Renal cortical epithelial cell (primary cell): ENCODE results near the gene HOXB3. TPM values are rescaled to one million over a fixed set of nuclear protein-coding genes. Genes with fewer than 3 reads are reported as not detected.

Source experiments
- DNase-seq: peaks from one replicate; pipeline ENCODE4 v3.0.0-alpha.2; 2011; ENCODE audit warnings: low read depth
- total RNA-seq: library from RNA; depleted of rRNA; stranded (reverse); fragments of >200 nt; gene quantifications from 2 replicates; pipeline ENCODE4 v1.2.3, GENCODE V29; 2014

Gene HOXB3
- total RNA-seq, 1 donor from 2014 or later: 36.2 TPM

- DNase-seq: no peak
These were observed 22.4 kb upstream of the HOXB3 start for GRCh38 chr17:48612456-48612853.

- peak; percentile 60 for DNase-seq
These were observed 21.8 kb upstream of the HOXB3 start for GRCh38 chr17:48611681-48612455.

GRCh38 chr17:48611213-48611612, 21.2 kb upstream of the HOXB3 start:
- no peak for DNase-seq

GRCh38 chr17:48610282-48611211, 20.5 kb upstream of the HOXB3 start, which contains the start of gene HOXB7:
TSS of gene HOXB7 (minus strand) at chr17:48611017. CDS start at chr17:48610918, 99 bp downstream.
- no peak for DNase-seq

GRCh38 chr17:48609759-48610281, 19.8 kb upstream of the HOXB3 start:
- no peak for DNase-seq

- DNase-seq: no peak
These were observed 19.0 kb upstream of the HOXB3 start for GRCh38 chr17:48609033-48609432.

GRCh38 chr17:48608494-48608834, 18.4 kb upstream of the HOXB3 start:
- DNase-seq: no peak

GRCh38 chr17:48606892-48607614, 17.0 kb upstream of the HOXB3 start:
- no peak for DNase-seq

- DNase-seq: no peak
These were observed 16.2 kb upstream of the HOXB3 start for GRCh38 chr17:48605991-48606891.

GRCh38 chr17:48605409-48605919, 15.4 kb upstream of the HOXB3 start:
- no peak for DNase-seq

GRCh38 chr17:48604770-48605329, 14.8 kb upstream of the HOXB3 start, which contains the start of gene HOXB6:
TSS of gene HOXB6 (minus strand) at chr17:48604986. CDS start at chr17:48598150, 6,836 bp downstream.
- DNase-seq: peak; percentile 78

GRCh38 chr17:48603959-48604769, 14.1 kb upstream of the HOXB3 start:
- no peak for DNase-seq

- peak; percentile 77 for DNase-seq
These were observed 11.7 kb upstream of the HOXB3 start for GRCh38 chr17:48601539-48602425.

GRCh38 chr17:48601207-48601538, 11.1 kb upstream of the HOXB3 start:
- no peak for DNase-seq

- peak; percentile 63 for DNase-seq
These were observed 10.4 kb upstream of the HOXB3 start for GRCh38 chr17:48600244-48601098.

GRCh38 chr17:48599354-48599753, 9.3 kb upstream of the HOXB3 start:
- DNase-seq: no peak

GRCh38 chr17:48598736-48599135, 8.7 kb upstream of the HOXB3 start:
- DNase-seq: no peak
